ENCODE data around the gene JAKMIP2. TPM values are rescaled to one million over a fixed set of nuclear protein-coding genes. Genes with fewer than 3 reads are reported as not detected.
"Not testable (repeated sequence)": the region's sequence is repeated elsewhere in the genome, so short reads cannot be mapped to it uniquely, and the experiment has no call there.

Gene JAKMIP2
- total RNA-seq, 2 donors from 2014 or later, result 2.4 to 4.3 TPM

GRCh38 chr5:147743678-147744374 is 38.7 kb downstream of the JAKMIP2 start:
- Mint-ChIP-seq H3K27me3 (no peaks in the 10 kb centered on the region), H3K9me3 (no peaks in the 10 kb centered on the region), H3K4me3 (no peak overlapping the region), H3K36me3 (ENCODE audit: low read depth) (no peaks in the 10 kb centered on the region), H3K27ac (no peak overlapping the region), H3K4me1 (no peaks in the 10 kb centered on the region)
- ATAC-seq (replicated peaks), result no peak

GRCh38 chr5:147743012-147743411 is 39.5 kb downstream of the JAKMIP2 start:
- H3K4me1 Mint-ChIP-seq, result no peaks in the 10 kb centered on the region
- H3K36me3 Mint-ChIP-seq (ENCODE audit: low read depth), result no peaks in the 10 kb centered on the region
- no peaks in the 10 kb centered on the region for H3K27me3 Mint-ChIP-seq
- no peak overlapping the region for H3K4me3 Mint-ChIP-seq
- no peaks in the 10 kb centered on the region for H3K9me3 Mint-ChIP-seq
- ATAC-seq (replicated peaks), result no peak
- H3K27ac Mint-ChIP-seq, result no peak overlapping the region

- Mint-ChIP-seq H3K4me3 (no peak overlapping the region), H3K4me1 (no peaks in the 10 kb centered on the region), H3K36me3 (ENCODE audit: low read depth) (no peaks in the 10 kb centered on the region), H3K9me3 (no peaks in the 10 kb centered on the region), H3K27me3 (no peaks in the 10 kb centered on the region), H3K27ac (no peak overlapping the region)
- ATAC-seq (replicated peaks), result no peak
Observed at GRCh38 chr5:147742151-147742550, 40.4 kb downstream of the JAKMIP2 start.

GRCh38 chr5:147740864-147741263 is 41.7 kb downstream of the JAKMIP2 start:
- Mint-ChIP-seq H3K4me1 (no peaks in the 10 kb centered on the region), H3K36me3 (ENCODE audit: low read depth) (no peaks in the 10 kb centered on the region), H3K27me3 (no peaks in the 10 kb centered on the region), H3K9me3 (no peaks in the 10 kb centered on the region), H3K27ac (no peak overlapping the region), H3K4me3 (no peak overlapping the region)
- ATAC-seq (replicated peaks), result no peak

- H3K36me3 Mint-ChIP-seq (ENCODE audit: low read depth), result no peaks in the 10 kb centered on the region
- ATAC-seq (replicated peaks), result no peak
- H3K4me3 Mint-ChIP-seq, result no peak overlapping the region
- H3K9me3 Mint-ChIP-seq, result peaks cover 8% of the 10 kb centered on the region
- no peaks in the 10 kb centered on the region for H3K4me1 Mint-ChIP-seq
- no peak overlapping the region for H3K27ac Mint-ChIP-seq
- no peaks in the 10 kb centered on the region for H3K27me3 Mint-ChIP-seq
Observed at GRCh38 chr5:147737921-147738320, 44.6 kb downstream of the JAKMIP2 start.

GRCh38 chr5:147735621-147736125 is 46.9 kb downstream of the JAKMIP2 start:
- H3K36me3 Mint-ChIP-seq (ENCODE audit: low read depth), result no peaks in the 10 kb centered on the region
- H3K27me3 Mint-ChIP-seq, result no peaks in the 10 kb centered on the region
- ATAC-seq (replicated peaks), result no peak
- H3K9me3 Mint-ChIP-seq, result peaks cover 8% of the 10 kb centered on the region
- no peak overlapping the region for H3K4me3 Mint-ChIP-seq
- no peaks in the 10 kb centered on the region for H3K4me1 Mint-ChIP-seq
- no peak overlapping the region for H3K27ac Mint-ChIP-seq

- Mint-ChIP-seq H3K4me1 (no peaks in the 10 kb centered on the region), H3K27ac (no peak overlapping the region), H3K36me3 (ENCODE audit: low read depth) (no peaks in the 10 kb centered on the region), H3K9me3 (peaks cover 8% of the 10 kb centered on the region), H3K27me3 (no peaks in the 10 kb centered on the region), H3K4me3 (no peak overlapping the region)
- ATAC-seq (replicated peaks), result no peak
Observed at GRCh38 chr5:147734894-147735293, 47.6 kb downstream of the JAKMIP2 start.

GRCh38 chr5:147733075-147733474 is 49.5 kb downstream of the JAKMIP2 start:
- no peak for ATAC-seq (replicated peaks)
- peaks cover 8% of the 10 kb centered on the region for H3K9me3 Mint-ChIP-seq
- no peak overlapping the region for H3K4me3 Mint-ChIP-seq
- H3K27ac Mint-ChIP-seq, result no peak overlapping the region
- no peaks in the 10 kb centered on the region for H3K36me3 Mint-ChIP-seq (ENCODE audit: low read depth)
- H3K27me3 Mint-ChIP-seq, result no peaks in the 10 kb centered on the region
- H3K4me1 Mint-ChIP-seq, result no peaks in the 10 kb centered on the region

- Mint-ChIP-seq H3K36me3 (ENCODE audit: low read depth) (no peaks in the 10 kb centered on the region), H3K4me3 (no peak overlapping the region), H3K27ac (no peak overlapping the region), H3K27me3 (no peaks in the 10 kb centered on the region), H3K9me3 (peaks cover 8% of the 10 kb centered on the region), H3K4me1 (no peaks in the 10 kb centered on the region)
- no peak for ATAC-seq (replicated peaks)
Observed at GRCh38 chr5:147732291-147732883, 50.1 kb downstream of the JAKMIP2 start.

GRCh38 chr5:147731431-147732290 is 50.9 kb downstream of the JAKMIP2 start:
- H3K9me3 Mint-ChIP-seq, result peaks cover 8% of the 10 kb centered on the region
- no peaks in the 10 kb centered on the region for H3K4me1 Mint-ChIP-seq
- no peaks in the 10 kb centered on the region for H3K36me3 Mint-ChIP-seq (ENCODE audit: low read depth)
- H3K27ac Mint-ChIP-seq, result no peak overlapping the region
- H3K4me3 Mint-ChIP-seq, result no peak overlapping the region
- H3K27me3 Mint-ChIP-seq, result no peaks in the 10 kb centered on the region
- ATAC-seq (replicated peaks), result no peak

- no peak overlapping the region for H3K4me3 Mint-ChIP-seq
- no peaks in the 10 kb centered on the region for H3K36me3 Mint-ChIP-seq (ENCODE audit: low read depth)
- no peak overlapping the region for H3K27ac Mint-ChIP-seq
- no peaks in the 10 kb centered on the region for H3K4me1 Mint-ChIP-seq
- ATAC-seq (replicated peaks), result no peak
- H3K27me3 Mint-ChIP-seq, result no peaks in the 10 kb centered on the region
- H3K9me3 Mint-ChIP-seq, result peaks cover 4% of the 10 kb centered on the region
Observed at GRCh38 chr5:147727200-147727599, 55.3 kb downstream of the JAKMIP2 start.

- H3K36me3 Mint-ChIP-seq (ENCODE audit: low read depth); H3K4me1 Mint-ChIP-seq; H3K9me3 Mint-ChIP-seq; H3K27me3 Mint-ChIP-seq; H3K4me3 Mint-ChIP-seq; H3K27ac Mint-ChIP-seq; ATAC-seq (replicated peaks): not testable (repeated sequence)
Observed at GRCh38 chr5:147721191-147721960, 61.2 kb downstream of the JAKMIP2 start.

GRCh38 chr5:147713550-147714295 is 68.8 kb downstream of the JAKMIP2 start:
- Mint-ChIP-seq H3K36me3 (ENCODE audit: low read depth) (no peaks in the 10 kb centered on the region), H3K9me3 (no peaks in the 10 kb centered on the region), H3K4me1 (no peaks in the 10 kb centered on the region), H3K27me3 (no peaks in the 10 kb centered on the region), H3K4me3 (no peak overlapping the region), H3K27ac (no peak overlapping the region)
- no peak for ATAC-seq (replicated peaks)

GRCh38 chr5:147712598-147712997 is 69.9 kb downstream of the JAKMIP2 start:
- no peaks in the 10 kb centered on the region for H3K9me3 Mint-ChIP-seq
- H3K27ac Mint-ChIP-seq, result no peak overlapping the region
- H3K36me3 Mint-ChIP-seq (ENCODE audit: low read depth), result no peaks in the 10 kb centered on the region
- H3K27me3 Mint-ChIP-seq, result no peaks in the 10 kb centered on the region
- H3K4me1 Mint-ChIP-seq, result no peaks in the 10 kb centered on the region
- H3K4me3 Mint-ChIP-seq, result no peak overlapping the region
- no peak for ATAC-seq (replicated peaks)

Measured in activated T-helper 17 cell treated with anti-CD3 and anti-CD28 coated beads, Interleukin-2, amount 50 U/mL, for 72 hours (primary cell).